Measurements from ENCODE around the gene WBP2.

DNA sequence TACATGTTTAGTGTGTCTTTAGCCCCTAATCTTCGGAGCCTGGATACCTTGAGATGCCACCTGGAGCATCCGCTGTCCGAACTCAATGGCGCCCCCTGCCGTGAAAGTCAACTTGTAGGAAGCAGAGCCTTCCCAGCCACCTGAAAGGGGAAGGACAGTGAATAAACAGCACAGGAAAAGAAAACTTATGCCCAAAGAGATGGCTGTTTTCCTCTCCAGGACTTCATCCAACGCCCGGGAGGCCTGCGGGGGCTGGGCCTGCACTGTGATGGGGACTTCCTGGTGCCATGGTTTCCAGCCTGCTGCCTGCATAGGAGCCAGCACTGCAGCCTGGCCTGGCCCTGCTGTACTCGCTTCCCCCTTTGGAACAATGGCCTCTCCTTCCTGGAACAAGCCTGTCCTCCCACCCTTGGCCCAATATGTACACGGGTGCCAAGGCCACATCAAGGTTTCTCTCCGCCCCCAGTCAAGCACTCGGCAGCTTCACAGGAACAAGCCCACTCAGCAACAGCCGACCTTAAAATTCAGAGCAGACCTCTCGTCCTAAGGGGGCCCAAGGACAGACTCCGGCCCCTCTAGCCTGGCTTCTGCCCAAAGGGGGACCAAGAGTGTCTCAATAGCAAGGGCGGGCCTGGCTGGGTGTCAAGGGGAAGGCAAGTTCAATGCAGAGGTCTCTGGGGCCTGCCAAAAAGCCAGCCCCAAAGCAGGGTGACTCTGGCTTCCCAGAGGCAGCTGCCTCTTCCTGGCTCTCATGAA lies 6.4 kb downstream of the WBP2 start:
- TF ChIP-seq, protein P1, sequence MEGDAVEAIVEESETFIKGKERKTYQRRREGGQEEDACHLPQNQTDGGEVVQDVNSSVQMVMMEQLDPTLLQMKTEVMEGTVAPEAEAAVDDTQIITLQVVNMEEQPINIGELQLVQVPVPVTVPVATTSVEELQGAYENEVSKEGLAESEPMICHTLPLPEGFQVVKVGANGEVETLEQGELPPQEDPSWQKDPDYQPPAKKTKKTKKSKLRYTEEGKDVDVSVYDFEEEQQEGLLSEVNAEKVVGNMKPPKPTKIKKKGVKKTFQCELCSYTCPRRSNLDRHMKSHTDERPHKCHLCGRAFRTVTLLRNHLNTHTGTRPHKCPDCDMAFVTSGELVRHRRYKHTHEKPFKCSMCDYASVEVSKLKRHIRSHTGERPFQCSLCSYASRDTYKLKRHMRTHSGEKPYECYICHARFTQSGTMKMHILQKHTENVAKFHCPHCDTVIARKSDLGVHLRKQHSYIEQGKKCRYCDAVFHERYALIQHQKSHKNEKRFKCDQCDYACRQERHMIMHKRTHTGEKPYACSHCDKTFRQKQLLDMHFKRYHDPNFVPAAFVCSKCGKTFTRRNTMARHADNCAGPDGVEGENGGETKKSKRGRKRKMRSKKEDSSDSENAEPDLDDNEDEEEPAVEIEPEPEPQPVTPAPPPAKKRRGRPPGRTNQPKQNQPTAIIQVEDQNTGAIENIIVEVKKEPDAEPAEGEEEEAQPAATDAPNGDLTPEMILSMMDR (IDR thresholded peaks at IDR 0.05), result peak; percentile 23 to 81 (median 70)
- peak in 2 of 3 donors; percentile 5 to 30 for TF ChIP-seq POLR2A (IDR thresholded peaks at IDR 0.05)

Measured in body of pancreas (tissue), 4 donors.